Measurements from ENCODE around the gene USP3.

USP3 gene

DNA sequence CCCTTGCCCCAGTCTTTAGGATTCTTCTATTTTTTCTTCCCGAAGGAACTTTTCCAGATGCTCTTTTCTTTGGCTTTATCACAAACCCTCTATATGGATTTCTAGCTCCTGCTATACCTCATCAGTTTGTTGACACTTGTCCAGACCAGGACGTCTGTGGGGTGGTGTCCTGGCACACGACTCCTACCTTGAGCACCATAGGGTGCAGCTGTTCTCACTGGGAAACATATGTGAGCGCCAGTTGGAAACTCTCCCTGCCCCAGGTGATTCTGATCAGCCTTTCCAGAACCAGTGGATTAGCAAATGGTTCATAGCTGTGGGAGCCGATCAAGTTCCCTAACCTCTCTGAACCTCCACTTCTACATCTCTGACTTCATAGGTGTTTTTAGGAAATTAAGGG lies 40.6 kb upstream of the USP3 start:
- Histone ChIP-seq H3K4me1 (ENCODE audit: insufficient read depth, low read length) (no peaks in the 10 kb centered on the region), H4K20me1 (ENCODE audit: insufficient read depth, low read length) (no peaks in the 10 kb centered on the region), H3K27ac (ENCODE audit: low read length) (no peak overlapping the region)

DNA sequence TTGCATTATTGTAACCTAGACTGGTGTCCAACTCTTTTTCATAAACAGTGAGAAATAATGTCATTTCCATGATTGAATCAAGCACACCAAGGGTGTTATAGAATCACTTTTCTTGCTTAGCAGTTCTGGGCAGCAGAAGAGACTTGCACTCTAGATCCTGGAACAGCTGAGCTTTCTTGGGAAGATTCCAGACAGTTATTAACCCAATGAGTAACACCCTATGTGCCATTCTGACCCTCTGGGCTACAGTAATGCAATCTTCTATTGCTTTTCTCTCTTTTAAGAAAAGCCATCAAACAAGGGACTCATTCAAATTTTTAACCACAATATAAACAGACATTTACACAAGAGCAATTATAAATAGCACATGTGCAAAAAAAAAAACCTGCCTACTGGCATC lies 39.3 kb upstream of the USP3 start:
- no peaks in the 10 kb centered on the region for H3K36me3 ChIP-seq (ENCODE audit: insufficient read depth, low read length)
- no peak overlapping the region for H2AFZ ChIP-seq (ENCODE audit: low read depth, low read length)
- H4K20me1 ChIP-seq (ENCODE audit: insufficient read depth, low read length): no peaks in the 10 kb centered on the region
- DNase-seq (no peak), ATAC-seq (ENCODE audit: insufficient read depth, low read depth) (no peak)
- no peak overlapping the region for H3K27ac ChIP-seq (ENCODE audit: low read length)
- no peaks in the 10 kb centered on the region for H3K79me2 ChIP-seq (ENCODE audit: insufficient read depth, low read length)
- no peaks in the 10 kb centered on the region for H3K9me3 ChIP-seq (ENCODE audit: insufficient read depth, low read length, severe bottlenecking)
- TF ChIP-seq, protein P1, sequence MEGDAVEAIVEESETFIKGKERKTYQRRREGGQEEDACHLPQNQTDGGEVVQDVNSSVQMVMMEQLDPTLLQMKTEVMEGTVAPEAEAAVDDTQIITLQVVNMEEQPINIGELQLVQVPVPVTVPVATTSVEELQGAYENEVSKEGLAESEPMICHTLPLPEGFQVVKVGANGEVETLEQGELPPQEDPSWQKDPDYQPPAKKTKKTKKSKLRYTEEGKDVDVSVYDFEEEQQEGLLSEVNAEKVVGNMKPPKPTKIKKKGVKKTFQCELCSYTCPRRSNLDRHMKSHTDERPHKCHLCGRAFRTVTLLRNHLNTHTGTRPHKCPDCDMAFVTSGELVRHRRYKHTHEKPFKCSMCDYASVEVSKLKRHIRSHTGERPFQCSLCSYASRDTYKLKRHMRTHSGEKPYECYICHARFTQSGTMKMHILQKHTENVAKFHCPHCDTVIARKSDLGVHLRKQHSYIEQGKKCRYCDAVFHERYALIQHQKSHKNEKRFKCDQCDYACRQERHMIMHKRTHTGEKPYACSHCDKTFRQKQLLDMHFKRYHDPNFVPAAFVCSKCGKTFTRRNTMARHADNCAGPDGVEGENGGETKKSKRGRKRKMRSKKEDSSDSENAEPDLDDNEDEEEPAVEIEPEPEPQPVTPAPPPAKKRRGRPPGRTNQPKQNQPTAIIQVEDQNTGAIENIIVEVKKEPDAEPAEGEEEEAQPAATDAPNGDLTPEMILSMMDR (IDR thresholded peaks at IDR 0.05; ENCODE audit: borderline replicate concordance, extremely low read depth, low read length, poor library complexity, severe bottlenecking): no peak
- no peak for TF ChIP-seq EZH2 (IDR thresholded peaks at IDR 0.05; ENCODE audit: borderline replicate concordance, low read depth, low read length, severe bottlenecking)
- H3K4me2 ChIP-seq (ENCODE audit: insufficient read depth, low read length): no peak overlapping the region
- H3K4me3 ChIP-seq (ENCODE audit: low read depth in 1 of 2, low read length in 2 of 2): no peak overlapping the region
- peaks cover 2% of the 10 kb centered on the region for H3K27me3 ChIP-seq (ENCODE audit: insufficient read depth, low read length, poor library complexity)
- H3K4me1 ChIP-seq (ENCODE audit: insufficient read depth, low read length): no peaks in the 10 kb centered on the region
- H3K9ac ChIP-seq (ENCODE audit: low read depth, low read length): no peak overlapping the region

More for the DNA sequence above, 40.6 kb upstream of the USP3 start:
- Histone ChIP-seq H3K4me2 (ENCODE audit: insufficient read depth, low read length) (no peak overlapping the region), H3K79me2 (ENCODE audit: insufficient read depth, low read length) (no peaks in the 10 kb centered on the region), H2AFZ (ENCODE audit: low read depth, low read length) (no peak overlapping the region), H3K36me3 (ENCODE audit: insufficient read depth, low read length) (no peaks in the 10 kb centered on the region), H3K4me3 (ENCODE audit: low read depth in 1 of 2, low read length in 2 of 2) (no peak overlapping the region), H3K9me3 (ENCODE audit: insufficient read depth, low read length, severe bottlenecking) (no peaks in the 10 kb centered on the region), H3K9ac (ENCODE audit: low read depth, low read length) (no peak overlapping the region), H3K27me3 (ENCODE audit: insufficient read depth, low read length, poor library complexity) (peaks cover 2% of the 10 kb centered on the region)
- no peak for DNase-seq
- TF ChIP-seq, protein P1 (IDR thresholded peaks at IDR 0.05; ENCODE audit: borderline replicate concordance, extremely low read depth, low read length, poor library complexity, severe bottlenecking): no peak
- no peak for TF ChIP-seq EZH2 (IDR thresholded peaks at IDR 0.05; ENCODE audit: borderline replicate concordance, low read depth, low read length, severe bottlenecking)
- ATAC-seq (ENCODE audit: insufficient read depth, low read depth): no peak

DNA sequence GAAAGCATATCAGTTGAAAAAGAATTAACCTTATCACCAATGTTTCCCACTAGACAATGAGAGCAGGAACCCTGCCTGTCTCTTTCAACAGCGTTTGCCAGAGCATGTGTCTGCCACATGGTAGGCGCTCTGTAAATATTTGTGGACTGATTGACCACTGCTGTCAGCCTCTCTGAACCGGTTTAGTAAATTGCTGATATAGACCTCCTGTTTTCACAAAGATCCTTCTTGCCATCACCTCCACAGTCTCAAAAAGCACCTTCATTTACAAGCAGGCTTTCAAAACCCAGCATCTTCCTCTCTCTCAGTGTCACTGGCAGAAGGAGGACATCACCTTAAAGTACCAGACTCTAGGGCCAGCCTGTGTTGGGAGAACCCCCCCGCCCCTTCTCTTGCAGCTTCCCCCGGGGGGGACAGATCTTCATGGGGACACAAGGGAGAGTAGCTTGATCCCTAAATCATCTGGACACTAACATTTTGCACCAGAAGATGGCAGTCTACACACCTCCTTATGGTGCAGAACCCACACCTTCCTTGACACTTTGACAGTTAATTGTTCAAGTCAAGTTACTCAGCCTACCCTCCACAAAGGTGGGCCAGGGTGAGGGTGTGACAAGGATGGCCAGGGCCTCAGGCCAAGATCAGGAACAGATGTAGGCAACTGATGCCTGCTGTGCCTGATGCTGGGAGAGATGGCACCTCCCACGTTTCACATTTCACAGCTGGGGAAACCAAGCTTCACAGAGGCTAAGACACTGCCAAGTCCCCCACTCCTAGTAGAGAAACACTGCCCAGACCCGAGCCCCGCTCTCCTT lies 37.8 kb upstream of the USP3 start:
- Histone ChIP-seq H2AFZ (ENCODE audit: low read depth, low read length) (no peak overlapping the region), H3K36me3 (ENCODE audit: insufficient read depth, low read length) (no peaks in the 10 kb centered on the region), H3K4me2 (ENCODE audit: insufficient read depth, low read length) (no peak overlapping the region), H4K20me1 (ENCODE audit: insufficient read depth, low read length) (no peaks in the 10 kb centered on the region), H3K9ac (ENCODE audit: low read depth, low read length) (no peak overlapping the region), H3K4me1 (ENCODE audit: insufficient read depth, low read length) (no peaks in the 10 kb centered on the region), H3K4me3 (ENCODE audit: low read depth in 1 of 2, low read length in 2 of 2) (no peak overlapping the region), H3K27me3 (ENCODE audit: insufficient read depth, low read length, poor library complexity) (peaks cover 2% of the 10 kb centered on the region), H3K27ac (ENCODE audit: low read length) (no peak overlapping the region), H3K9me3 (ENCODE audit: insufficient read depth, low read length, severe bottlenecking) (no peaks in the 10 kb centered on the region), H3K79me2 (ENCODE audit: insufficient read depth, low read length) (no peaks in the 10 kb centered on the region)
- peak; percentile 35 for DNase-seq
- ATAC-seq (ENCODE audit: insufficient read depth, low read depth): peak; percentile 77
- no peak for TF ChIP-seq EZH2 (IDR thresholded peaks at IDR 0.05; ENCODE audit: borderline replicate concordance, low read depth, low read length, severe bottlenecking)
- TF ChIP-seq, protein P1 (IDR thresholded peaks at IDR 0.05; ENCODE audit: borderline replicate concordance, extremely low read depth, low read length, poor library complexity, severe bottlenecking): peak; percentile 71

Data from DND-41 (cell line).